Hindlimb muscle (tissue), 1 donor: ENCODE measurements around the gene ENTREP3. TPM values are rescaled to one million over a fixed set of nuclear protein-coding genes. Genes with fewer than 3 reads are reported as not detected.

Experiments used
- DNase-seq: peaks from one replicate; pipeline ENCODE4 v3.0.0-alpha.2; 2013
- polyA plus RNA-seq: library from polyadenylated mRNA; unstranded; fragments of 120-200 nt; gene quantifications from one replicate; pipeline ENCODE4 v1.2.1, GENCODE V29; 2013; ENCODE audit not compliant: insufficient read length

ENTREP3 gene
- polyA plus RNA-seq, 1 donor, result 17.6 TPM

GRCh38 chr1:155278689-155279160, 23.4 kb upstream of the ENTREP3 start:
- no peak for DNase-seq

- peak; percentile 55 for DNase-seq
Measured at GRCh38 chr1:155277902-155278688, 22.8 kb upstream of the ENTREP3 start.

DNA sequence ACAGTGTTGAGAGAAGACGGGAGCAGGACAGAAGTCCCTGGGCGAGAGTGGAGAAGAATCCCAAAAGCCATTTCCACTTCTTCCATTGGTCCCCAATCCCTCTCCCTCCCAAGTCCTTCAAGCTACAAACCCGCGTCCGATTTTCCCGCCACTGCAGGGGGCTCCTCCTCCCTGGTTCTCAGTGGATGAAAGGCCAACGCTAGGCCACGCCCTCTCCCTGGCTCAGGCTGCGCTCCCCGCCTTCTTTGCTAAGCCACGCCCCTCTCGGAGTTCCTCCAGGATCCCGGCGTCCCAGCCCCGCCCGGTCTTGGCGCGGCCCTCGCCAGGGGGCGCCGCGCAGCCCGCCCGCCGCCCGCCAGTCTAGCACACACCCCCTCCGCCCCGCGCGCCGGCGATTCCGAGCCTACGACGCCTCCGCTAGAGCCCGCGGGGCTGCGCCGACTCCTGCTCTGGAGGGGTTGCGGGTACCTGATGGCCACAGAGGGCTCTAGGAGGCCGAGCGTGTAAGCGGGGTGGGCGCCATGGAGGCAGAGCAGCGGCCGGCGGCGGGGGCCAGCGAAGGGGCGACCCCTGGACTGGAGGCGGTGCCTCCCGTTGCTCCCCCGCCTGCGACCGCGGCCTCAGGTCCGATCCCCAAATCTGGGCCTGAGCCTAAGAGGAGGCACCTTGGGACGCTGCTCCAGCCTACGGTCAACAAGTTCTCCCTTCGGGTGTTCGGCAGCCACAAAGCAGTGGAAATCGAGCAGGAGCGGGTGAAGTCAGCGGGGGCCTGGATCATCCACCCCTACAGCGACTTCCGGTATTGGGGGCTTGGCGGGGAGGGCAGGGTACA, 22.0 kb upstream of the ENTREP3 start, which contains the start of gene HCN3:
Gene HCN3 (plus strand): TSS at position 394 of the 832 bp plus-strand sequence. CDS start 128 bp downstream, at position 522.
- peak; percentile 98 for DNase-seq

DNA sequence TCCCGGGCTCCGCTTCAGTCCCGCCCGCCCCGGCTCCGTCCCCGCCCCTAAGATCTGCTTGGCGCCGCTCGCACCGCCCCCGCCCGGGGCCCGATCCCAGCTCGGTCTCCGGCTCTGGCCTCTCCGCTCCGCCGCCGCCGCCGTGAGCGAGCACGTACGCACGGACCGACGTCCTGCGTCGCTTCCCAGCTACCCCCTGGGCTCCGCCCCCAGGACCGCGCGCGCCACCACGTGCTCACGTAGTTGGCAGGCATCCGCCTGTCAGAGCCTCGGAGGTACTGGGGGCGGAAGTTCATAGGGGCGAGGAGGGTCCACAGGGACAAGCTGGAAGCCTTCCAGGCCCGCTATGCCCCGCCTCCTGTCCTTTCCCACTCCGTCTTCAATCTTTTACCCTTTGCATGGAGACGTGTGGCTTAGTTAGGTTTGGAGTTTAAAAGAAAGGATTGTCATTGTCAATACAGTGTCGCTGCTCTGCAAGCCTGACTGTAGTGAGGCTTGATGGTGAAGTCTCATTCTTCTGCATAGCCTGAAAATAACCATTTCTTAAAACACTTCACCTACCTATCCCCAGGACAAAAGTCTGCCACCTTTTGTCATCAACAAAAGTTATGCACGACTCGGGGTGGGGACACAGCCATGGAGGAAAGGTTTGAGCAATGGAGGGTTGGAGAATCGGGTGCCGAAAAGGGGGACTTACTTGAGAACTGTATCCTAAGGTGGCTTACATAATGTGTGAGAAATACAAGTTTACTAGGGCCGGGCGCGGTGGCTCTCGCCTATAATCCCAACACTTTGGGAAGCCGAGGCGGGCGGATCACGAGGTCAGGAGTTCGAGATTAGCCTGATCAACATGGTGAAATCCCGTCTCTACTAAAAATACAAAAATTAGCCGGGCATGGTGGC, 18.3 kb upstream of the ENTREP3 start, which contains the start of gene CLK2:
Gene CLK2 (minus strand): TSS at position 162 of the 903 bp plus-strand sequence. CDS start 2,527 bp downstream, outside the sequence.
- peak; percentile 96 for DNase-seq

GRCh38 chr1:155272466-155273342, 17.4 kb upstream of the ENTREP3 start:
- peak; percentile 50 for DNase-seq

- no peak for DNase-seq
Measured at GRCh38 chr1:155269381-155269780, 14.1 kb upstream of the ENTREP3 start.

- no peak for DNase-seq
Measured at GRCh38 chr1:155268630-155269029, 13.3 kb upstream of the ENTREP3 start.

- no peak for DNase-seq
Measured at GRCh38 chr1:155267373-155267772, 12.1 kb upstream of the ENTREP3 start.

- no peak for DNase-seq
Measured at GRCh38 chr1:155266553-155266952, 11.3 kb upstream of the ENTREP3 start.

DNA sequence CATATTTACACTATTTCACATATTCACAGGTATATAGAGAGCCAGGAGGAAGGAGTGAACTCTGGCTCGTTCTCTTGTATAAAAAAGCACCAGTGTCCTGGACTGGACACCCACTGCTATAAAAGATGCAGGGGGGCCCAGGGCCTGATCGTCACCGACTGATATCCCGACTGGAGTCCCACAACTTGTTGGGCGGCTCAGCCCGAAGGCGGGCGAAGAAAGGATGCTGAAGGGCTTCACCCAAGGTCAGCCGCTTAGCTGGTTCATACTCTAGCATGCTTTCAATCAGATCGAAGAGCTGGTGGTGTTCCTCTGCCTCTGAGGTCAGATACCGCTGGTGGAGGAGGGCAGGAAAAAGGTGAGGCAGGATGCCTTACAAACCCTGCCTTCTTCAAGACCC, 7.8 kb upstream of the ENTREP3 start:
- no peak for DNase-seq

- peak; percentile 95 for DNase-seq
Measured at GRCh38 chr1:155261852-155262673, 6.8 kb upstream of the ENTREP3 start, which contains the start of gene SCAMP3. SCAMP3 (minus strand) TSS chr1:155262360; CDS start chr1:155262151, 209 bp downstream.

DNA sequence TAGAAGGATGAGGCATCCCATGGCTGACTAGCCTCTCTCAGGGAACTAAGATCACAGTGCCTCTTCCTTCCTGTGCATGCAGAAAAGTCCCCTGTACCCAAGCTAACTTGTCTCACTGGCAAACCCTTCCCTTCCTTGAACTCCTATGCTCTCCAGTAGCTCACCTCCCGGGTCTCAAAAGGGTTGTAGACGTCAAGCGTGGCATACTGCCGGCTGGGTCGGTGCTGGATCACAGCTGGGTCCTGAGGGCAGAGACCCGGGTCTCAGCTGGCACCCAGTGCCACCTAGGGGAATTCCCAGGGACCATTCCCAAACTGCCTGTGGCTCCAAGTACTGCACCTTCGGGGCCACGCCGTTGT, 6.2 kb upstream of the ENTREP3 start:
- no peak for DNase-seq

GRCh38 chr1:155260276-155260675, 5.0 kb upstream of the ENTREP3 start:
- no peak for DNase-seq

GRCh38 chr1:155256058-155256852, 972 bp upstream of the ENTREP3 start:
- no peak for DNase-seq

DNA sequence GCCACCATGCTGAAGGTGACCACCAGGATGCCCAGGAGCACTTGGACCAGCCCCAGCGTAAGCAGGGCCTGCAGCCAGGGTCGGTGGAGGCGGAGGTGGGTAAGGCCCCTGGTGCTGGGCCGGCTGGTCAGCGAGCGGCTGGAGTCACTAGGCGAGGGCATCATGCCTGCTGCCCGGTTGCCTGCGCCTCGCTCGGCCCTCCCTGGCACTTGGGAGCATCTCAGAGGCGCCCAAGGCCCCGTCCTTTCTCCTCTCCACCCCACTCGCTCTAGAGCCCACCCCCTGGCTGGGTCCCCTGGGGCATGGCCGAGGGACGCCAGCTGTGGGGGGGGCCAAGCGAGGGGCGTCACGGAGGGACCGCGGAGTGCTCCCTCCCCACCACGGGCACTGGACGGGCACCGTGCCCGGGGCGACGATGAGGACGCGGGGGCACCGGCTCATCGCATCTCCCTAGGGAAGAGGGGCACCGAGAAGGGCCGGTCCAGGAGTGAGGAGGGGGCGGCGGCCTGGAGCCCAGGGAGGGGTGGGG, 505 bp downstream of the ENTREP3 start:
- no peak for DNase-seq

DNA sequence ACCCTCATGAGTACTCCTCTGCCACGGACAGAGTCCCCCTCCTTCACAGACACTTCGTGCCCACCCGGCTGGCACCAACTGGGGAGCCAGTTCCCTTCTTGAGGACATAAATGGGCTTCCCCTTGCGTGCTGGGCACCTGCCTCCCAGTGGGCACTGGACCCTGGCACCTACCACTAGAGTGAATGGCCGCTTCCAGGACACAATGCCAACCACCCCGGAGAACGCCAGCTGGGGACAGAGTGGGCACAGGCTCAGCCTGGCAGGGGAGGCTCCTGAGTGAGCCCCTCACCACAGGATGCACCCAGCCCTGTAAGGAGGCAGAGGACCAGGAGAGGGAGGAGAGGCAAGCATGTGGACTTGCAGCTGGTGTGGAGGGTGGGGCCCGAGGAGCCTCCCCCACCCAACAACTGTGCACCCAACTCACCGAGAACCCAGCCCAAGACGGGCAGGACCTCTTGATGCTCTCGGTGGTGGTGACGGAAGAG, 1.0 kb downstream of the ENTREP3 start:
- no peak for DNase-seq

- DNase-seq, result no peak
Measured at GRCh38 chr1:155253797-155254196, 1.5 kb downstream of the ENTREP3 start.

DNA sequence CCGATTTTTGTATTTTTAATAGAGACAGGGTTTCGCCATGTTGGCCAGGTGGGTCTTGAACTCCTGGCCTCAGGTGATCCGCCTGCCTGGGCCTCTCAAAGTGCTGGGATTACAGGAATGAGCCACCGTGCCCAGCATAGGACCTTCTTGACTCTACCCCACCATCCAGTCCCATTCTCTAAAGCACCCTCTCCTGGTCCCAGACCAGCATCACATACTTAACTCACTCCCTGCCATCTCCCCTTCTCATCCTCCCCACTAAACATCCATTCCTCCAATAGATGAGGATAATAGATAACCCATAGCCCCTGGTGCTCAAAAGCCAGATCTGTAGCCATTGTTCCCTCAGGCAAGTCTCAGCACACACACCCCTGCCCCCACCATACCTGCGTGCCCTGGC, 2.1 kb downstream of the ENTREP3 start:
- DNase-seq, result no peak

- no peak for DNase-seq
Measured at GRCh38 chr1:155251566-155251965, 3.7 kb downstream of the ENTREP3 start.
